GM15510 (cell line): ENCODE results near the gene VKORC1L1.

ENCODE experiments used
- POLR2A ChIP-seq: IDR thresholded peaks from 3 replicates; pipeline ENCODE4 v1.6.1; 2011; ENCODE audit warnings: borderline replicate concordance; ENCODE audit not compliant: insufficient read length; ENCODE audit errors: extremely low read depth

The VKORC1L1 gene

DNA sequence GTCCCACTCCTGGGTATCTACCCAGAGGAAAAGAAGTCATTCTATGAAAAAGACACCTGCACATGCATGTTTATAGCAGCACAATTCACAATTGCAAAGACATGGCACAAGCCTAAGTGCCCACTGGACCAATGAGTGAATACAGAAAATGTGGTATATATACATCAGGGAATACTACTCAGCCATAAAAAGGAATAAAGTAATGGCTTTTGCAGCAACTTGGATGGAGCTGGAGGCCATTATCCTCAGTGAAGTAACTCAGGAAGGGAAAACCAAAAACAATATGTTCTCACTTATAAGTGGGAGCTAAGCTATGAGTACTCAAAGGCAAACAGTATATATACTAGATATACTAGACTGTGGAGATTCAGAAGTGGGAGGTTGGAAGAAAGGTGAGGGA is 53.7 kb downstream of the VKORC1L1 start:
- TF ChIP-seq POLR2A: no peak

- TF ChIP-seq POLR2A: no peak
Observed at GRCh38 chr7:65927489-65928448, 54.9 kb downstream of the VKORC1L1 start.

DNA sequence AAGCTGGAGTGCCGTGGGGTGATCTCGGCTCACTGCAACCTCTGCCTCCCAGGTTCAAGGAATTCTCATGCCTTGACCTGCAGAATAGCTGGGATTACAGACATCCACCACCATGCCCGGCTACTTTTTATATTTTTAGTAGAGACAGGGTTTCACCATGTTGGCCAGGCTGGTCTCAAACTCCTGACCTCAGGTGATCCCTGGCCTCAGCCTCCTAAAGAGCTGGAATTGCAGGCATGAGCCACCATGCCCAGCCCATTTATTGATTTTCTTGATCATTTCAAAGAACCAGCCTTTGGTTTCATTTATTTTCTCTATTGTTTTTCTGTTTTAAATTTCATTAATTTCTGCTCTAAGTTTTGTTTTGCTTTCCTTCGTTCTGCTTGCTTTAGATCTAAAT is 58.8 kb downstream of the VKORC1L1 start:
- no peak for TF ChIP-seq POLR2A

DNA sequence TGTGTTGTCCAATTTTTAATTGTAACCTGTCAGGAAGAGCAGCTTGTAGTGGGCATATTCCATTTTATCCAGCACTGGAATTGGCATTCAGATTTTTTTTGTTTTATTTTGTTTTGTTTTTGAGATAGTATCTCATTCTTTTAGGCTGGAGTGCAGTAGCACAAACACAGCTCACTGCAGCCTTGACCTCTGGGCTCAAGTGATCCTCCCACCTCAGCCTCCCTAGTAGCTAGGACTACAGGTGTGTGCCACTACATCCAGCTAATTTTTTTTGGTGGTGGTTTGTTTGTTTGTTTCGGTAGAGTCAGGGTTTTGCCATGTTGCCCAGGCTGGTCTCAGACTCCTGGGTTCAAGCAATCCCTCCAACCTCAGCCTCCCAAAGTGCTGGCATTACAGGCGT is 64.4 kb downstream of the VKORC1L1 start:
- TF ChIP-seq POLR2A: no peak

- TF ChIP-seq POLR2A: no peak
Observed at GRCh38 chr7:65938336-65938895, 65.5 kb downstream of the VKORC1L1 start.

- no peak for TF ChIP-seq POLR2A
Observed at GRCh38 chr7:65946904-65947303, 74.0 kb downstream of the VKORC1L1 start.

DNA sequence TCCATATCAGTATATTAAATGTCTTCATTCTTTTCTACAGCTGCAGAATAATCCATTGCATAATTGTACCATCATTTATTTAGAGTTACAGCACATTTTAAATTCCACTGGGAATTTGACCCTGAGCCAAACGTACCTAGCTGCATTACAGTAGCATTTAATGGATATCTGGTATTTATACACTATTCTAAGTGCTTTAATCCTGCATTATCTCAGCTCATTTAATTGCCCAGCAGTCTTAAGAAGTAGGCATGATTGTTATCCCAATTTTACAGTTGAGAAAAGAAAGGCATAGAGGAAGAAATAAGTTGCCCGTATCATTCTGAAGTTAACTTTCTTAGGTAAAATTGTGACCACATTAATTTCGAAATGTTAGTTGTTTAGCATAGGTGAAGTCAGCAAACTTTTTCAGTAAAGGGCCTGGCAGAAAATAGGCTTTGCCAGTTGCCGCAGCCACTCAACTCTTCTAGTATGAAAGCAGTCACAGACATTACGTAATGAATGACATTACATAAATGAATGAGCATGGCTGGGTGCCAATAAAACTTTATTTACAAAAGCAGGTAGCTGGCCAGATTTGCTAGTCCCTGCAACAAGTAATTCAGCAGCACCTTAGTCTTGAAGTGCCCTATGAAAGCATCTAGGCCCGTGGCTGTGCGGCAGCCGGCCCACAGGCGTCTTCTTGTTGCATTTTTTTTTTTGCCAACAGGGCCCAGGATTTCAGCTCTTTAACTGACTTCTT is 79.1 kb downstream of the VKORC1L1 start:
- TF ChIP-seq POLR2A: no peak

DNA sequence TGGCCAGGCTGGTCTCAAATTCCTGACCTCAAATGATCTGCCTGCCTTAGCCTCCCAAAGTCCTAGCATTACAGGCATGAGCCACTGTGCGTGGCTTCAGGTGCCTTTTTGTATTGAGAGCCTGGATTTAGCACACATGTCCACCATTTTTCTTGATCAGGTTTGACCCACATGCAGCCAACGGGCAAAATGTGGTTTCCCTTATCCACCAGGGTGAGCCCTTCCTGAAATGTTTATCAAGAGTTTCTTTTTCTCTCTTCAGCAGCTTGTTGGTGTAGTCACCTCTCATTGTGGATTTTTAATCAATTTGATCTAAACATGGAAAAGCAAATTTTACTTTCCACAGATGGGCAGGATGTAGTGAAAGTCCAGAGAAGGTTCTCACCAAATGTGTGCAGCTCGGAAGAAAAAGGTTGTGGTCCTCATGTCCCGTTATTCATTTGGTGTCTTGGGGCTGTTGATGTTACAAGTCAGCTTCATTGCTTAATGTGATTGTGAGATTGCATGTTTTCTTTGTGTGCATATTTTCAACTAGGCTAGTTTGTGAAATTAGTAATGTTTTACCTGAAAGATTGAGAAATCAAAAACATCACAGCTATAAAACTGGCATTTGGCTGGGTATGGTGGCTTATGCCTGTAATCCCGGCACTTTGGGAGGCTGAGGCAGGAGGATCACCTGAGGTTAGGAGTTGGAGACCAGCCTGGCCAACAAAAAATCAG is 80.3 kb downstream of the VKORC1L1 start:
- no peak for TF ChIP-seq POLR2A

- no peak for TF ChIP-seq POLR2A
Observed at GRCh38 chr7:65953890-65954450, 81.1 kb downstream of the VKORC1L1 start.

- TF ChIP-seq POLR2A: no peak
Observed at GRCh38 chr7:65955718-65956117, 82.8 kb downstream of the VKORC1L1 start.

DNA sequence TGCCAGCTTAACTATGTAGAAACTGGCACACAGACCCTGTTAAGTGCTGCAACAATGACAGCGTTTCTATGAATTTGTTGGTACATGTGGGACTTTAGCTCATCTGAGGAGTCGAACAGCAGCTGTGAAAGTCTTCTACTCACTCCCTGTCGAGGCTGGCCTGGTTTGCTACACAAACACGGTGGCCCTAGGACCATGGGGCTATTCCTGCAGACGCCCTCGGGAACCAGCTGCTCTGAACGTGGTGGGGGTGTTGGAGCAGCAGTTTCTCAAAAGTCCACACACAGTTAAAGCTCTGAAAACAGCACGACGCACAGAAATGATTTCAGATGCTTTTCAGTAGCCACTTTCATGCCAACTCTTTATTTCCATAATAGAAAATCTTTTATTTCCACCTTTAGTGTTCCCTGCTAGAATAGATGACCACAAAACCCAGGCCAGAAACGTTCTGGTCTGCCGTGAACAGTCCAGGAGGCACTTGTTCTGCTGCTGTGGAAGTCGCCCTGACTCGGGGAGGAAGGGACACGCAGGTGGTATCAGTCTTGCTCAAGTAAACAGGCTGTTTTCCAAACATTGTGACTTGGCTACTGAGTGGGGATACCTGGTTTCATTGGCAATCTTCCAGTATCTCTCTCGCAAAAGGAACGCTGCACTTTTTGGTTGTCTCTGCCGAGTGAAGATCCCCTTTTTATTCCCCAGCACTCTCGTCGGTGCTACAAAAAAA is 87.6 kb downstream of the VKORC1L1 start:
- TF ChIP-seq POLR2A: no peak

DNA sequence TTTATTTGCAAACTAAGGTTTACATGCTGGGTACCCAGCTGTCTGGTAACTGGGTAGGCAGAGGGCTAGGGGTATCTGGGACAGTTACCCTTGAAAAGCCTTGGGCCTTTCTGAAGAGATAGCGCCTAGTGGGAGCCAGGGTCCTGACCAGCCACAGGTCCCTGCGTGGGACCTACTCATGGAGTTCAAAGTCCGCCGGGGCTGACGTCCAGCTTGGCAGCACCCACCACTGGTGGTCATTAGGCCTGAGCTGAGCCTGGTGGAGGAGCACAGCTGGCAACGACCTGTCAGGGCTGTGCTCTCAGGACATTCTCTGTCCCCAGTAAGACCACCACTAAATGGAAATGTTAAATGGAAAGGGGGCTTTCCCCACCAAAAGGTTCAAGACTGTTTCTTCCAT is 89.2 kb downstream of the VKORC1L1 start:
- TF ChIP-seq POLR2A: no peak

GRCh38 chr7:65966146-65966545 is 93.3 kb downstream of the VKORC1L1 start:
- TF ChIP-seq POLR2A: no peak
